K562 (cell line): ENCODE results near the gene NR3C1. TPM values are rescaled to one million over a fixed set of nuclear protein-coding genes. Genes with fewer than 3 reads are reported as not detected.

Source experiments
- CBX2 ChIP-seq: fragments of 200-600 bp; sonication (generic); IDR thresholded peaks from one replicate; pipeline ENCODE4 v1.6.1; 2012; ENCODE audit warnings: mild to moderate bottlenecking, low read length, inconsistent platforms; ENCODE audit not compliant: insufficient read depth, poor library complexity, severe bottlenecking
- CHAMP1 ChIP-seq: fragments of 450-650 bp; IDR thresholded peaks from 2 replicates; pipeline ENCODE4 v1.6.1; 2016; ENCODE audit warnings: mild to moderate bottlenecking
- E2F3 ChIP-seq: fragments of 250-450 bp; sonication (Bioruptor Pico); IDR thresholded peaks from 2 replicates; pipeline ENCODE4 v1.4.0; 2020; ENCODE audit warnings: mild to moderate bottlenecking
- KLF16 ChIP-seq: IDR thresholded peaks from 2 replicates; pipeline ENCODE4 v1.6.1; 2016; ENCODE audit warnings: antibody characterized with exemption
- NEUROD1 ChIP-seq: fragments of 150-350 bp; IDR thresholded peaks from 2 replicates; pipeline ENCODE4 v1.6.1; 2014; ENCODE audit warnings: borderline replicate concordance, low read length, low read depth; ENCODE audit not compliant: partially characterized antibody
- NFRKB ChIP-seq: fragments of 450-650 bp; IDR thresholded peaks from 2 replicates; pipeline ENCODE4 v1.6.1; 2016; ENCODE audit warnings: low read depth
- NONO ChIP-seq, 2 experiments: fragments of 200-400 bp in 1 of 2; fragments of 450-650 bp in 1 of 2; formaldehyde crosslinking in 1 of 2; IDR thresholded peaks; 2 replicates each; pipeline ENCODE4 v1.6.1; 2017; ENCODE audit warnings: low read depth in 2 of 2, mild to moderate bottlenecking in 2 of 2, moderate library complexity in 2 of 2, low read length in 1 of 2
- RBFOX2 ChIP-seq: fragments of 200-400 bp; formaldehyde crosslinking; IDR thresholded peaks from 2 replicates; pipeline ENCODE4 v1.6.1; 2017; ENCODE audit warnings: low read depth, mild to moderate bottlenecking, low read length, moderate library complexity
- TCF7 ChIP-seq: sonication (generic); IDR thresholded peaks from 2 replicates; pipeline ENCODE4 v1.6.1; 2016; ENCODE audit warnings: antibody characterized with exemption, borderline replicate concordance
- TGIF2 ChIP-seq: sonication (generic); formaldehyde crosslinking; IDR thresholded peaks from 2 replicates; pipeline ENCODE4 v1.8.1; 2022; ENCODE audit warnings: mild to moderate bottlenecking, missing genetic modification reagents, moderate library complexity
- WHSC1 ChIP-seq: IDR thresholded peaks from one replicate; pipeline ENCODE4 v1.6.1; 2012; ENCODE audit warnings: low read length, control low read depth, inconsistent platforms
- ZBTB2 ChIP-seq: fragments of 450-650 bp; IDR thresholded peaks from 2 replicates; pipeline ENCODE4 v1.6.1; 2016; ENCODE audit warnings: antibody characterized with exemption
- ZBTB43 ChIP-seq: sonication (generic); formaldehyde crosslinking; IDR thresholded peaks from 2 replicates; pipeline ENCODE4 v1.8.0; 2023; ENCODE audit warnings: mild to moderate bottlenecking, missing genetic modification reagents
- ZC3H8 ChIP-seq: fragments of 450-650 bp; IDR thresholded peaks from 2 replicates; pipeline ENCODE4 v1.6.1; 2017
- ZNF79 ChIP-seq: fragments of 250-450 bp; sonication (Bioruptor Pico); IDR thresholded peaks from 2 replicates; pipeline ENCODE4 v1.4.0; 2020; ENCODE audit warnings: low read depth, mild to moderate bottlenecking, moderate library complexity
- polyA plus RNA-seq, 8 experiments: library from polyadenylated mRNA; depleted of rRNA in 4 of 8; stranded (reverse) in 5 of 8; unstranded in 3 of 8; fragments of >200 nt; fragmentation: Nextera tagmentation in 2 of 8; fragmentation: Illumina TruSeq in 1 of 8; extraction: Ambion mirVana in 2 of 8; extraction: Trizol in 1 of 8; gene quantifications; 2 replicates each; pipeline versions ENCODE4 v1.2.1 to v1.2.3, GENCODE V29; 2011 to 2014; ENCODE audit warnings: inconsistent platforms in 1 of 8, missing spikeins in 1 of 8
- total RNA-seq, 7 experiments: library from RNA; depleted of rRNA in 6 of 7; stranded (reverse); fragments of >200 nt in 6 of 7; fragmentation: Illumina TruSeq in 2 of 7; extraction: Trizol in 2 of 7; gene quantifications; 2 replicates each; pipeline versions ENCODE4 v1.2.1 to v1.2.3, GENCODE V29; 2011 to 2021; ENCODE audit warnings: low replicate concordance in 1 of 7
- TF ChIP-seq, protein P1 (sequence below): sonication (generic); formaldehyde crosslinking; IDR thresholded peaks from 2 replicates; pipeline ENCODE4 v1.8.0; 2023; ENCODE audit warnings: missing genetic modification reagents, mild to moderate bottlenecking, borderline replicate concordance

Gene NR3C1
- total and polyA plus RNA-seq, 9 of the 15 experiments (the other 6 are each of a cell fraction or from before 2014, with no cell fraction given), result 8.2 to 36.0 (median 15.0) TPM

GRCh38 chr5:143403593-143404415, at the start of gene NR3C1 (continued):
- no peak for TF ChIP-seq CHAMP1
- TF ChIP-seq TGIF2 (CRISPR knock-in tag), result peak; percentile 85
- TF ChIP-seq NFRKB, result no peak
- no peak for TF ChIP-seq ZBTB2
- TF ChIP-seq WHSC1, result no peak
- TF ChIP-seq KLF16, result no peak
- TF ChIP-seq NEUROD1, result no peak
- TF ChIP-seq ZBTB43, result 0 out of 2 replicates have a peak, but pooled peaks have one; percentile 52
- no peak for TF ChIP-seq ZC3H8
- no peak for TF ChIP-seq ZNF79 (CRISPR knock-in tag)
- peak; percentile 83 for TF ChIP-seq RBFOX2
- no peak for TF ChIP-seq TCF7
- TF ChIP-seq, protein P1, sequence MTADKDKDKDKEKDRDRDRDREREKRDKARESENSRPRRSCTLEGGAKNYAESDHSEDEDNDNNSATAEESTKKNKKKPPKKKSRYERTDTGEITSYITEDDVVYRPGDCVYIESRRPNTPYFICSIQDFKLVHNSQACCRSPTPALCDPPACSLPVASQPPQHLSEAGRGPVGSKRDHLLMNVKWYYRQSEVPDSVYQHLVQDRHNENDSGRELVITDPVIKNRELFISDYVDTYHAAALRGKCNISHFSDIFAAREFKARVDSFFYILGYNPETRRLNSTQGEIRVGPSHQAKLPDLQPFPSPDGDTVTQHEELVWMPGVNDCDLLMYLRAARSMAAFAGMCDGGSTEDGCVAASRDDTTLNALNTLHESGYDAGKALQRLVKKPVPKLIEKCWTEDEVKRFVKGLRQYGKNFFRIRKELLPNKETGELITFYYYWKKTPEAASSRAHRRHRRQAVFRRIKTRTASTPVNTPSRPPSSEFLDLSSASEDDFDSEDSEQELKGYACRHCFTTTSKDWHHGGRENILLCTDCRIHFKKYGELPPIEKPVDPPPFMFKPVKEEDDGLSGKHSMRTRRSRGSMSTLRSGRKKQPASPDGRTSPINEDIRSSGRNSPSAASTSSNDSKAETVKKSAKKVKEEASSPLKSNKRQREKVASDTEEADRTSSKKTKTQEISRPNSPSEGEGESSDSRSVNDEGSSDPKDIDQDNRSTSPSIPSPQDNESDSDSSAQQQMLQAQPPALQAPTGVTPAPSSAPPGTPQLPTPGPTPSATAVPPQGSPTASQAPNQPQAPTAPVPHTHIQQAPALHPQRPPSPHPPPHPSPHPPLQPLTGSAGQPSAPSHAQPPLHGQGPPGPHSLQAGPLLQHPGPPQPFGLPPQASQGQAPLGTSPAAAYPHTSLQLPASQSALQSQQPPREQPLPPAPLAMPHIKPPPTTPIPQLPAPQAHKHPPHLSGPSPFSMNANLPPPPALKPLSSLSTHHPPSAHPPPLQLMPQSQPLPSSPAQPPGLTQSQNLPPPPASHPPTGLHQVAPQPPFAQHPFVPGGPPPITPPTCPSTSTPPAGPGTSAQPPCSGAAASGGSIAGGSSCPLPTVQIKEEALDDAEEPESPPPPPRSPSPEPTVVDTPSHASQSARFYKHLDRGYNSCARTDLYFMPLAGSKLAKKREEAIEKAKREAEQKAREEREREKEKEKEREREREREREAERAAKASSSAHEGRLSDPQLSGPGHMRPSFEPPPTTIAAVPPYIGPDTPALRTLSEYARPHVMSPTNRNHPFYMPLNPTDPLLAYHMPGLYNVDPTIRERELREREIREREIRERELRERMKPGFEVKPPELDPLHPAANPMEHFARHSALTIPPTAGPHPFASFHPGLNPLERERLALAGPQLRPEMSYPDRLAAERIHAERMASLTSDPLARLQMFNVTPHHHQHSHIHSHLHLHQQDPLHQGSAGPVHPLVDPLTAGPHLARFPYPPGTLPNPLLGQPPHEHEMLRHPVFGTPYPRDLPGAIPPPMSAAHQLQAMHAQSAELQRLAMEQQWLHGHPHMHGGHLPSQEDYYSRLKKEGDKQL (CRISPR knock-in tag), result peak; percentile 50; the same call in 1 of the 2 replicates
- peak; percentile 52 to 87 for TF ChIP-seq NONO (IDR thresholded peaks at IDR 0.05; ENCODE audit: low read depth in 2 of 2, low read length in 1 of 2)
- TF ChIP-seq E2F3, result no peak
- TF ChIP-seq CBX2, result no peak
